Measurements from ENCODE around the gene TBCCD1. TPM values are rescaled to one million over a fixed set of nuclear protein-coding genes. Genes with fewer than 3 reads are reported as not detected.

The TBCCD1 gene
- polyA plus RNA-seq, 1 donor from 2014 or later: 13.4 TPM

DNA sequence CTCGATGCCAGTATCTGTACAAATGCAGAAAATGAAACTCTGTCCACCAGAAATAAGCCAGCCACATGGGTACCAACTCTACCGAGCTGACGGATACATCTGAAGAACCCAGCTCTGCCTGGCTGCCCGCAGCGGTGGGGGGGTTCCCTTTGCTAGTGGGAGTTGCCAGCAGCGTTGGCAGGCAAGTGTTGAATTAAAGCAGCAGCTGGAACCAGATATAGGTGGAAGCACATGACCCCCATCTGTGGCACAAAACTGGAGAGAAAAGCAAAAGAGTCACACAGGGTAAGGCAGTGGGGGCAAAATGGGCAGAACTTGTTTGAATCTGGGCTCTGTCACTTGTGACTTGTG lies 40.9 kb downstream of the TBCCD1 start:
- no peaks in the 10 kb centered on the region for H3F3A ChIP-seq (ENCODE audit: insufficient read depth, low read length, poor library complexity, severe bottlenecking)
- H3K9me3 ChIP-seq (ENCODE audit: low read length): no peaks in the 10 kb centered on the region
- no peak overlapping the region for H2AFZ ChIP-seq (ENCODE audit: low read depth, low read length)
- TF ChIP-seq TAF1 (IDR thresholded peaks at IDR 0.05; ENCODE audit: low read depth) (no peak), CTCF (IDR thresholded peaks at IDR 0.05; ENCODE audit: poor library complexity, severe bottlenecking) (no peak), SMC3 (conservative IDR thresholded peaks at IDR 0.05; ENCODE audit: poor library complexity) (no peak), EP300 (conservative IDR thresholded peaks at IDR 0.05; ENCODE audit: poor library complexity, severe bottlenecking) (no peak), MXI1 (conservative IDR thresholded peaks at IDR 0.05; ENCODE audit: poor library complexity, severe bottlenecking) (no peak), RAD21 (conservative IDR thresholded peaks at IDR 0.05) (no peak), POLR2AphosphoS5 (IDR thresholded peaks at IDR 0.05) (no peak), EZH2 (IDR thresholded peaks at IDR 0.05; ENCODE audit: borderline replicate concordance, insufficient read depth, low read length, poor library complexity, severe bottlenecking) (no peak)
- H3K9ac ChIP-seq (ENCODE audit: low read length): no peak overlapping the region
- no peak overlapping the region for H3K27ac ChIP-seq (ENCODE audit: low read length)
- no peaks in the 10 kb centered on the region for H3K36me3 ChIP-seq (ENCODE audit: insufficient read depth, low read length)
- H3K27me3 ChIP-seq (ENCODE audit: insufficient read depth, low read depth, low read length): no peaks in the 10 kb centered on the region
- H3K4me2 ChIP-seq (ENCODE audit: low read length): no peak overlapping the region
- H3K79me2 ChIP-seq (replicated peaks; ENCODE audit: insufficient read depth, low read length): no peaks in the 10 kb centered on the region
- H3K9me2 ChIP-seq (ENCODE audit: insufficient read depth, low read length): no peaks in the 10 kb centered on the region
- H4K20me1 ChIP-seq (ENCODE audit: insufficient read depth): no peaks in the 10 kb centered on the region
- H3K4me3 ChIP-seq (ENCODE audit: low read length): no peak overlapping the region

GRCh38 chr3:186525369-186526255 lies 41.5 kb downstream of the TBCCD1 start:
- no peak overlapping the region for H3K4me2 ChIP-seq (ENCODE audit: low read length)
- H3K4me3 ChIP-seq (ENCODE audit: low read length): no peak overlapping the region
- no peaks in the 10 kb centered on the region for H3K36me3 ChIP-seq (ENCODE audit: insufficient read depth, low read length)
- H3K9me2 ChIP-seq (ENCODE audit: insufficient read depth, low read length): no peaks in the 10 kb centered on the region
- no peaks in the 10 kb centered on the region for H3K9me3 ChIP-seq (ENCODE audit: low read length)
- no peak overlapping the region for H3K9ac ChIP-seq (ENCODE audit: low read length)
- H3F3A ChIP-seq (ENCODE audit: insufficient read depth, low read length, poor library complexity, severe bottlenecking): no peaks in the 10 kb centered on the region
- H4K20me1 ChIP-seq (ENCODE audit: insufficient read depth): no peaks in the 10 kb centered on the region
- TF ChIP-seq EZH2 (IDR thresholded peaks at IDR 0.05; ENCODE audit: borderline replicate concordance, insufficient read depth, low read length, poor library complexity, severe bottlenecking) (no peak), SMC3 (conservative IDR thresholded peaks at IDR 0.05; ENCODE audit: poor library complexity) (no peak), TAF1 (IDR thresholded peaks at IDR 0.05; ENCODE audit: low read depth) (no peak), EP300 (conservative IDR thresholded peaks at IDR 0.05; ENCODE audit: poor library complexity, severe bottlenecking) (no peak), POLR2AphosphoS5 (IDR thresholded peaks at IDR 0.05) (no peak), CTCF (IDR thresholded peaks at IDR 0.05; ENCODE audit: poor library complexity, severe bottlenecking) (no peak), MXI1 (conservative IDR thresholded peaks at IDR 0.05; ENCODE audit: poor library complexity, severe bottlenecking) (no peak), RAD21 (conservative IDR thresholded peaks at IDR 0.05) (no peak)
- TF ChIP-seq, protein P1, sequence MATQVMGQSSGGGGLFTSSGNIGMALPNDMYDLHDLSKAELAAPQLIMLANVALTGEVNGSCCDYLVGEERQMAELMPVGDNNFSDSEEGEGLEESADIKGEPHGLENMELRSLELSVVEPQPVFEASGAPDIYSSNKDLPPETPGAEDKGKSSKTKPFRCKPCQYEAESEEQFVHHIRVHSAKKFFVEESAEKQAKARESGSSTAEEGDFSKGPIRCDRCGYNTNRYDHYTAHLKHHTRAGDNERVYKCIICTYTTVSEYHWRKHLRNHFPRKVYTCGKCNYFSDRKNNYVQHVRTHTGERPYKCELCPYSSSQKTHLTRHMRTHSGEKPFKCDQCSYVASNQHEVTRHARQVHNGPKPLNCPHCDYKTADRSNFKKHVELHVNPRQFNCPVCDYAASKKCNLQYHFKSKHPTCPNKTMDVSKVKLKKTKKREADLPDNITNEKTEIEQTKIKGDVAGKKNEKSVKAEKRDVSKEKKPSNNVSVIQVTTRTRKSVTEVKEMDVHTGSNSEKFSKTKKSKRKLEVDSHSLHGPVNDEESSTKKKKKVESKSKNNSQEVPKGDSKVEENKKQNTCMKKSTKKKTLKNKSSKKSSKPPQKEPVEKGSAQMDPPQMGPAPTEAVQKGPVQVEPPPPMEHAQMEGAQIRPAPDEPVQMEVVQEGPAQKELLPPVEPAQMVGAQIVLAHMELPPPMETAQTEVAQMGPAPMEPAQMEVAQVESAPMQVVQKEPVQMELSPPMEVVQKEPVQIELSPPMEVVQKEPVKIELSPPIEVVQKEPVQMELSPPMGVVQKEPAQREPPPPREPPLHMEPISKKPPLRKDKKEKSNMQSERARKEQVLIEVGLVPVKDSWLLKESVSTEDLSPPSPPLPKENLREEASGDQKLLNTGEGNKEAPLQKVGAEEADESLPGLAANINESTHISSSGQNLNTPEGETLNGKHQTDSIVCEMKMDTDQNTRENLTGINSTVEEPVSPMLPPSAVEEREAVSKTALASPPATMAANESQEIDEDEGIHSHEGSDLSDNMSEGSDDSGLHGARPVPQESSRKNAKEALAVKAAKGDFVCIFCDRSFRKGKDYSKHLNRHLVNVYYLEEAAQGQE (IDR thresholded peaks at IDR 0.05; ENCODE audit: borderline replicate concordance): no peak
- no peak overlapping the region for H3K27ac ChIP-seq (ENCODE audit: low read length)
- H3K27me3 ChIP-seq (ENCODE audit: insufficient read depth, low read depth, low read length): no peaks in the 10 kb centered on the region
- H3K79me2 ChIP-seq (replicated peaks; ENCODE audit: insufficient read depth, low read length): no peaks in the 10 kb centered on the region
- no peak overlapping the region for H2AFZ ChIP-seq (ENCODE audit: low read depth, low read length)

Data from neural cell (in vitro differentiated cells).